ENCODE data around the gene STN1. TPM values are rescaled to one million over a fixed set of nuclear protein-coding genes. Genes with fewer than 3 reads are reported as not detected.
A peak's percentile ranks its signal among the peaks of the same experiment; 100 is the strongest.

Gene STN1
- total and polyA plus RNA-seq, 9 of the 15 experiments (the other 6 are each of a cell fraction or from before 2014, with no cell fraction given), result 9.1 to 19.6 (median 13.8) TPM

GRCh38 chr10:103856797-103857170 lies 61.2 kb downstream of the STN1 start:
- CTCF ChIA-PET (ENCODE audit: low intra/inter-chr PET ratio), result no interaction called here
- POLR2A ChIA-PET, result no interaction called here
- DNase-seq (ENCODE audit: extremely low read depth in 1 of 4, low spot score in 3 of 4) (no peak), ATAC-seq (no peak), FAIRE-seq (no peak)
- Histone ChIP-seq H3K4me1 (replicated peaks in 1 of 2; ENCODE audit: control insufficient read depth in 2 of 2, insufficient read depth in 2 of 2, low read length in 2 of 2) (peaks cover 0 to 7% of the 10 kb centered on the region in 2 experiments; a peak in 1 of 5 replicates), H3K4me2 (ENCODE audit: insufficient read depth, low read length) (no peak overlapping the region), H3K9me3 (replicated peaks; ENCODE audit: control insufficient read depth, insufficient read depth, low read depth, low read length) (no peaks in the 10 kb centered on the region), H3K9me1 (ENCODE audit: control insufficient read depth, insufficient read depth, low read length) (no peaks in the 10 kb centered on the region), H3K4me3 (no peak overlapping the region), H3K27me3 (ENCODE audit: control insufficient read depth in 2 of 2, insufficient read depth in 2 of 2, low read length in 2 of 2) (peaks cover 7 to 35% of the 10 kb centered on the region in 2 experiments), H3K79me2 (ENCODE audit: control insufficient read depth, insufficient read depth, low read length) (no peaks in the 10 kb centered on the region), H3K36me3 (ENCODE audit: control insufficient read depth, insufficient read depth, low read length) (no peaks in the 10 kb centered on the region), H3K9ac (ENCODE audit: insufficient read depth in 1 of 2, low read depth in 2 of 2, low read length in 2 of 2) (no peak overlapping the region), H4K20me1 (replicated peaks; ENCODE audit: control insufficient read depth, insufficient read depth, low read length) (no peaks in the 10 kb centered on the region), H2AFZ (ENCODE audit: low read depth, low read length) (no peak overlapping the region), H3K27ac (ENCODE audit: extremely low read depth, low read depth, low read length) (no peak overlapping the region)
- in situ Hi-C loops (cut with MboI), result loop anchor here (25.0 kb wide), 1 partner anchor 269 kb away; no protein-coding TSS in a partner anchor
- BruUV-seq (replicated peaks), result no TSS peak
- WGBS (ENCODE audit: insufficient coverage, low coverage, missing lambda C conversion rate), result 0% methylated on average over 5 of the region's 5 CpGs
- intact Hi-C loops (cut with micrococcal nuclease), result loop anchor here (5.0 kb wide), 1 partner anchor 124 kb away; no protein-coding TSS in a partner anchor
- TF ChIP-seq NFIC (IDR thresholded peaks at IDR 0.05) (peak; percentile 84), BCLAF1 (IDR thresholded peaks at IDR 0.05; ENCODE audit: borderline replicate concordance in 1 of 2, control insufficient read depth in 1 of 2, low read depth in 2 of 2, low read length in 1 of 2) (no peak), ARID3B (CRISPR knock-in tag; IDR thresholded peaks at IDR 0.05; ENCODE audit: borderline replicate concordance) (no peak), NCOR1 (IDR thresholded peaks at IDR 0.05) (no peak), NCOA1 (IDR thresholded peaks at IDR 0.05; ENCODE audit: low read depth) (no peak), MTA2 (IDR thresholded peaks at IDR 0.05; ENCODE audit: low read depth) (no peak), MYNN (IDR thresholded peaks at IDR 0.05) (no peak), MYNN (CRISPR knock-in tag; IDR thresholded peaks at IDR 0.05) (no peak)

All from K562 (cell line).